Non-pigmented ciliary epithelial cell (primary cell): ENCODE results near the gene TMPRSS9.
"Not testable (repeated sequence)": the region's sequence is repeated elsewhere in the genome, so short reads cannot be mapped to it uniquely, and the experiment has no call there.

Source experiments
- DNase-seq: peaks from one replicate; pipeline ENCODE4 v3.0.0-alpha.2; 2010; ENCODE audit warnings: low read depth

The TMPRSS9 gene

DNA sequence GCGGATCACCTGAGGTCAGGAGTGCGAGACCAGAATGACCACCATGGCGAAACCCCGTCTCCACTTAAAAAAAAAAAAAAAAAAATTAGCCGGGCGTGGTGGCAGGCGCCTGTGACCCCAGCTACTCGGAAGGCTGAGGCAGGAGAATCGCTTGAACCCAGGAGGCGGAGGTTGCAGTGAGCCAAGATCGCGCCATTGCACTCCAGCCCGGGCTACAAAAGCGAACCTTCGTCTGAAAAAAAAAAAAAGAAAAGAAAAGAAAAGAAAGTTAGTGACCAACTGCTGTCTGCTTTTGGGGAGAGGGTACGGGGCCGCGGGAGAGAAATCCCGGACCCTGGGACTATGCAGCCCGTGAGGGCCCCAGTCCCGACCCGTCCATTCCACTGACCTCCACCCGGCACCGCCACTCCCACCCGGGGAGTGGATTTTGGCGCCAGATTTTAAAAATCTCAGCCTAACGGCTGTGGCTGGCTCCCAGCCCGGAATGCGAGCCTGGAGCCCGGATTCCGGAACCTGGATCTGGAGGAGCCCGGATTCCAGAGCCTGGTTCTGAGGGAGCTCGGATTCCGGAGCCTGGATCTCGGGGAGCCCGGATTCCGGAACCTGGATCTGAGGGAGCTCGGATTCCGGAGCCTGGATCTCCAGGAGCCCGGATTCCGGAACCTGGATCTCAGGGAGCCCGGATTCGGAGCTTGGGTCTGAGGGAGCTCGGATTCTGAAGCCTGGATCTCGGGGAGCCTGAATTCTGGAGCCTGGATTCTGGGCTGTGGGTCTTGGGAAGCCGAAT lies 102.8 kb downstream of the TMPRSS9 start:
- peak; percentile 81 for DNase-seq

DNA sequence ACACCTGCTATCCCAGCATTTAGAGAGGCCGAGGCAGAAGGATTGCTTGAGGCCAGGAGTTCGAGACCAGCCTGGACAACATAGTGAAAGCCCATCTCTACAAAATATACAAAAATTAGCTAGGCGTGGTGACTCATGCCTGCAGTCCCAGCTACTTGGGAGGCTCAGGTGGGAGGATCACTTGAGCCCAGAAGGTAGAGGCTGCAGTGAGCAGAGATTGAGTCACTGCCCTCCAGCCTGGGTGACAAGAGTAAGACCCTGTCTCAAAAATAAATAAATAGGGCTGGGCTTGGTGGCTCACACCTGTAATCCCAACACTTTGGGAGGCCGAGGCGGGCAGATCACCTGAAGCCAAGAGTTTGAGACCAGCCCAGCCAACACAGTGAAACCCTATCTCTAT lies 103.6 kb downstream of the TMPRSS9 start:
- DNase-seq: not testable (repeated sequence)

DNA sequence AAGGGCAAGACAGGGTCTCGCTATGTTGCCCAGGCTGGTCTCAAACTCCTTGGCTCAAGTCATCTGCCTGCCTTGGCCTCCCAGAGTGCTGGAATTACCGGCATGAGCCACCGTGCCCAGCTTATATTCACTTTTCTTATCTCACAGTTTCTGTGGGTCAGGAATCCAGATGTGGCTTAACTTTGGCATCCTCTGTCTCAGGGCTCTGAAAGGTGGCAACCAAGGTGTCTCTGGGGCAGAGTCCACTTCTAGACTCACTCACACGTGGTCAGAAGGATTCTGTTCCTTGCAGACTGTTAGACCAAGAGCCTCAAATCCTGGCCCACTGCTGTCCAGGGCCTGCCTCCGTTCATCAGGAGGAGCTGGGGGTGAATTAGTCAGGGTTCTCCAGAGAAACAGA lies 104.3 kb downstream of the TMPRSS9 start:
- no peak for DNase-seq

DNA sequence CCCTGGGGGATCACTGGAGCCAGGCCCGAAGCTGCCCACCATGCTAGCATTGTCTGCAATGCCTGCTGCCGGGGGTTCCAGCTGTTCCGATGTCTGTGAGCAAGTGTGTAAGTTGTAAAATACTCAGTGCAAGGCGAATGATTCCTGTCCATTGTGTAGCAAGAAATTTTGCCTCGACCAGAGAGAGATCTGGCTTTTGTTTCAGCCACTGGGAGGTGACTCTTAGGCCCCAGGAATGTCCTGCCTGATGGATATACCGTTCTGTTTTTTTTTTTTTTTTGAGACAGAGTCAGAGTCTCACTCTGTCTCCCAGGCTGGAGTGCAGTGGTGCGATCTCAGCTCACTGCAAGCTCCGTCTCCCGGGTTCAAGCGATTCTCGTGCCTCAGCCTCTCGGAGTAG lies 108.5 kb downstream of the TMPRSS9 start:
- DNase-seq: no peak

DNA sequence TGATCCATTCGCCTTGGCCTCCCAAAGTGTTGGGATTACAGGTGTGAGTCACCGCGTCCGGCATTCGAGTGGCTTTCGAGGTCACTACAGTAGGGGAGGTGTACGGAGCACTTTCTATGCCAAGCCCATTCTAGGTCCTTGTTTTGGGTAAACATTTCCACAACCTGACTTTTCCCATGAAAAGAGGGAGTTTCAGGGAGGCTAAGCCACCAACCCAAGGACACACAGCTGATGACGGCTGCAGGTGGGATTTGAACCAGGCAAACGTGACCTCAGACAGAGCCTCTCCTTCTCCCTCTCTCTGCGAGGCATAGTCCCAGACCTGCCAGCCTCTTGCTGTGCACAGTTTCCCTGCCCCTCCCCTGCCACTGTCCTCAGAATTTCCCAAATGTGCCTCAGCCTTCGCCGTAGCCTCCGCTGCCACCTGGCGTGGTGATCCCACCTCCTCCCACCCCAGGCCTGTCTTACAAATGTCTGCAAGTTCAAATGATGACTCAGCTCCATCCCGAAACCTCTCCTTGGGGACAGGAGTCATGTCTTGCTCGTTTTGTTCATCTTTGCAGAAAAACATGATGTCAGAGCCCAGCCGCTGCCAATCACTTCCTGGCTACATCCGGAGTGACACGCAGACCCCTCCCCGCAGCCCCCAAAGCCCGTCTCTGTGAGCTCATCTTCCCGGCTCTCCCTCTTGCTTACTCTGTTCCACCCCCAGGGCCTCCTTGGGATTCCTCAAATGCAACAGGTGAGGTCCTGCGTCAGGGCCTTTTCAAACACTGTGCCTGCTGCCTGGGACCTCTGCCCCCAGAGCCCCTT lies 109.2 kb downstream of the TMPRSS9 start:
- DNase-seq: no peak

DNA sequence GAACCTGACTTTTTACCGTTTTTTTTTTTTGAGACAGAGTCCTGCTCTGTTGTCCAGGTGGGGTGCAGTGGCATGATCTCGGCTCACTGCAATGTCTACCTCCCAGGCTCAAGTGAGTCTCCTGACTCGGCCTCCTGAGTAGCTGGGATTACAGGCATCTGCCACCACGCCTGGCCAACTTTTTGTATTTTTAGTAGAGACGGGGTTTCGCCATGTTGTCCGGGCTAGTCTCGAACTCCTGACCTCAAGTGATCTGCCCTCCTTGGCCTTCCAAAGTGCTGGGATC lies 109.8 kb downstream of the TMPRSS9 start:
- not testable (repeated sequence) for DNase-seq

DNA sequence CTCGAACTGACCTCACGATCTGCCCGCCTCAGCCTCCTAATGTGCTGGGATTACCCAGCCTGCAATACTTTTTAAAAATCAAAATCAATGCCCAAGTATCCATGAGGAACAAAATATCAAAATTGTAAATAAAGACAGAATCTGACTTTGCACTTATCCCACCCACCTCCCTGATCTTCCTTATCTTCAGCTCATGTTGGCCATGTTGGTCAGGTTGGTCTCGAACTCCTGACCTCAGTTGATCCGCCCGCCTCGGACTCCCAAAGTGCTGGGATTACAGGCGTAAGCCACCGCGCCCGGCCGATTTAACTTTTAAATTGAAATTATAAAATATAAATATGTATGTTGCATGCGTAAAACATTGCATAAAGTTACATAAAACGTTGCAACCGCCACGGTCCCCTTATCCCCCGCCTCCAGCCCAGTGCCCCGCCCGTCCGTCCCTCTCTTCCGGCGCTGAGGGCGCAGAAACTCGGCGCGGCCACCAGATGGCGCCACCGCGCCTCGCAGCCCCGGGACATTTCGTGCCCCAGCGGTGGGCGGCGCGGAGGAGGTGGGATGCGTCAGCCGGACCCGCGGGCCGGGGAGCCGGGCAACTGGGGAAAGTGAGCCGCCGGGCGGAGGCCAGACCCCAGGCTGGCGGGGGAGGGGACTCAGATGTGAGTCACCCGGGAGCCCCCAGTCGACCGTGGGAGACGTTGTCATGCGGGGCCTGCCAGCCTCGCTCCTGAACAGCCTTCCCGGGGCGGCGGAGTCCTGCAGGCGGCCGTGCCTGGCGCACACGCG lies 114.4 kb downstream of the TMPRSS9 start:
- no peak for DNase-seq

- no peak for DNase-seq
Measured at GRCh38 chr19:2475018-2475701, 115.1 kb downstream of the TMPRSS9 start.
